H1 (cell line): ENCODE measurements around the gene SLC35F3. TPM values are rescaled to one million over a fixed set of nuclear protein-coding genes. Genes with fewer than 3 reads are reported as not detected.

ENCODE experiments used
- CTCF ChIA-PET: fragments of 300-600 bp; sonication (Branson Sonifier 250); formaldehyde crosslinking; loops from one replicate; lab custom pipeline; 2021; ENCODE audit not compliant: partially characterized antibody; lab: Charles Lee
- POLR2A ChIA-PET: fragments of 300-600 bp; sonication (Branson Sonifier 250); formaldehyde crosslinking; loops from one replicate; lab custom pipeline; 2021; ENCODE audit warnings: inconsistent platforms; ENCODE audit not compliant: partially characterized antibody; lab: Charles Lee
- DNase-seq, 2 experiments: peaks; one replicate each; pipeline versions ENCODE4 v3.0.0 to v3.0.0-alpha.2; 2010 to 2022; ENCODE audit warnings: low spot score in 2 of 2, low read depth in 1 of 2, mixed read lengths in 1 of 2
- FAIRE-seq: peaks from 2 replicates; lab custom pipeline; 2011; peaks lifted over from hg19 to GRCh38; lab: Jason Lieb, UNC
- H2AFZ ChIP-seq: 2 replicates; pipeline ENCODE4 v1.8.1; 2012; ENCODE audit warnings: low read length, inconsistent platforms
- H2AK5ac ChIP-seq: 2 replicates; pipeline ENCODE4 v1.6.1; 2013; ENCODE audit warnings: low read depth, low read length
- H2BK120ac ChIP-seq: replicated peaks from 2 replicates; pipeline ENCODE3; 2013; ENCODE audit warnings: low read depth, low read length, inconsistent platforms
- H2BK12ac ChIP-seq: 2 replicates; pipeline ENCODE4 v1.6.1; 2013; ENCODE audit warnings: low read depth, low read length
- H2BK15ac ChIP-seq: 2 replicates; pipeline ENCODE4 v1.6.1; 2013; ENCODE audit warnings: low read length
- H2BK20ac ChIP-seq: 2 replicates; pipeline ENCODE4 v1.6.1; 2013; ENCODE audit warnings: low read length
- H2BK5ac ChIP-seq: 2 replicates; pipeline ENCODE4 v1.6.1; 2013; ENCODE audit warnings: low read depth, low read length
- H3K14ac ChIP-seq: 2 replicates; pipeline ENCODE4 v1.6.1; 2013; ENCODE audit warnings: inconsistent platforms; ENCODE audit not compliant: insufficient read length
- H3K18ac ChIP-seq: 2 replicates; pipeline ENCODE4 v1.6.1; 2013; ENCODE audit warnings: low read length; ENCODE audit errors: extremely low read depth
- H3K23ac ChIP-seq: 2 replicates; pipeline ENCODE4 v1.6.1; 2013; ENCODE audit warnings: inconsistent platforms; ENCODE audit not compliant: insufficient read length
- H3K23me2 ChIP-seq: 2 replicates; pipeline ENCODE4 v1.6.1; 2013; ENCODE audit warnings: low read depth, low read length
- H3K27ac ChIP-seq: 2 replicates; pipeline ENCODE4 v1.6.1; 2011; ENCODE audit warnings: low read depth, low read length, inconsistent platforms
- H3K27me3 ChIP-seq, 4 experiments: replicated peaks in 1 of 4; 1 replicate in 1 of 4; 2 replicates in 3 of 4; pipeline versions ENCODE4 v1.6.1 to v1.8.1; 2011 to 2013; ENCODE audit warnings: low read length in 3 of 4, mild to moderate bottlenecking in 3 of 4, inconsistent platforms in 2 of 4, mixed read lengths in 2 of 4, moderate library complexity in 1 of 4; ENCODE audit not compliant: control insufficient read depth in 3 of 4, insufficient read depth in 3 of 4; ENCODE audit errors: extremely low read depth in 1 of 4
- H3K36me3 ChIP-seq, 4 experiments: 2 replicates each; pipeline versions ENCODE4 v1.6.1 to v1.8.1; 2011 to 2013; ENCODE audit warnings: mild to moderate bottlenecking in 4 of 4, low read length in 3 of 4, moderate library complexity in 2 of 4, control low read depth in 1 of 4, inconsistent platforms in 1 of 4; ENCODE audit not compliant: insufficient read depth in 4 of 4, control insufficient read depth in 2 of 4
- H3K4ac ChIP-seq: replicated peaks from 2 replicates; pipeline ENCODE3; 2013; ENCODE audit warnings: low read length, low read depth, mixed read lengths, inconsistent platforms; ENCODE audit not compliant: insufficient read length
- H3K4me1 ChIP-seq, 4 experiments: replicated peaks in 1 of 4; 1 replicate in 1 of 4; 2 replicates in 3 of 4; pipeline versions ENCODE4 v1.6.1 to v1.8.1; 2011 to 2013; ENCODE audit warnings: low read length in 3 of 4, inconsistent platforms in 2 of 4, mixed read lengths in 1 of 4; ENCODE audit not compliant: insufficient read depth in 4 of 4, control insufficient read depth in 3 of 4
- H3K4me2 ChIP-seq, 2 experiments: 2 replicates each; pipeline versions ENCODE4 v1.6.1 to v1.8.1; 2011 to 2013; ENCODE audit warnings: low read depth in 2 of 2, low read length in 2 of 2, control low read depth in 1 of 2, inconsistent platforms in 1 of 2, mild to moderate bottlenecking in 1 of 2; ENCODE audit not compliant: insufficient read depth in 1 of 2
- H3K4me3 ChIP-seq, 4 experiments: fragments of 200-600, 300-600 bp in 1 of 4; sonication (generic), shearing (Covaris generic), sonication (Bioruptor Twin) in 1 of 4; 2 replicates each; pipeline versions ENCODE4 v1.5.1 to v1.8.1; 2011 to 2016; ENCODE audit warnings: low read length in 4 of 4, low read depth in 3 of 4, control low read depth in 2 of 4, inconsistent platforms in 2 of 4, mild to moderate bottlenecking in 2 of 4, mixed read lengths in 1 of 4, moderate library complexity in 1 of 4; ENCODE audit not compliant: insufficient read depth in 2 of 4; ENCODE audit errors: extremely low read depth in 1 of 4
- H3K56ac ChIP-seq: replicated peaks from 2 replicates; pipeline ENCODE3; 2013; ENCODE audit warnings: low read depth, mild to moderate bottlenecking, mixed read lengths, low read length, inconsistent platforms; ENCODE audit not compliant: insufficient read length
- H3K79me1 ChIP-seq: 2 replicates; pipeline ENCODE4 v1.6.1; 2013; ENCODE audit warnings: low read depth, low read length, control low read depth
- H3K79me2 ChIP-seq, 2 experiments: 2 replicates each; pipeline versions ENCODE4 v1.6.1 to v1.8.1; 2012 to 2013; ENCODE audit warnings: low read length in 2 of 2, mild to moderate bottlenecking in 2 of 2, inconsistent platforms in 1 of 2; ENCODE audit not compliant: insufficient read depth in 2 of 2, control insufficient read depth in 1 of 2
- H3K9ac ChIP-seq, 4 experiments: replicated peaks in 1 of 4; 1 replicate in 1 of 4; 2 replicates in 3 of 4; pipeline versions ENCODE4 v1.6.1 to v1.8.1; 2011 to 2013; ENCODE audit warnings: low read depth in 3 of 4, low read length in 3 of 4, control low read depth in 2 of 4, mild to moderate bottlenecking in 2 of 4, moderate library complexity in 2 of 4, inconsistent platforms in 1 of 4; ENCODE audit errors: extremely low read depth in 1 of 4
- H3K9me3 ChIP-seq, 2 experiments: 2 replicates each; pipeline versions ENCODE4 v1.6.1 to v1.8.1; 2012 to 2013; ENCODE audit warnings: mild to moderate bottlenecking in 2 of 2, moderate library complexity in 2 of 2, control low read depth in 1 of 2, inconsistent platforms in 1 of 2, low read depth in 1 of 2, low read length in 1 of 2, mixed read lengths in 1 of 2; ENCODE audit not compliant: insufficient read depth in 2 of 2
- H4K20me1 ChIP-seq, 2 experiments: replicated peaks in 1 of 2; 2 replicates each; pipeline versions ENCODE3 to v1.8.1; 2011 to 2013; ENCODE audit warnings: inconsistent platforms in 2 of 2, low read length in 2 of 2, mild to moderate bottlenecking in 1 of 2; ENCODE audit not compliant: insufficient read depth in 2 of 2, control insufficient read depth in 1 of 2
- H4K5ac ChIP-seq: 2 replicates; pipeline ENCODE4 v1.6.1; 2013; ENCODE audit warnings: low read length, low read depth, mixed read lengths, inconsistent platforms; ENCODE audit not compliant: insufficient read length
- H4K8ac ChIP-seq: 2 replicates; pipeline ENCODE4 v1.8.0; 2013; ENCODE audit warnings: mild to moderate bottlenecking, moderate library complexity, low read length, inconsistent platforms; ENCODE audit not compliant: insufficient read depth; ENCODE audit errors: extremely low read depth
- H4K91ac ChIP-seq: replicated peaks from 2 replicates; pipeline ENCODE3; 2013; ENCODE audit warnings: low read length, mixed read lengths, inconsistent platforms; ENCODE audit not compliant: insufficient read length
- ASH2L ChIP-seq: fragments of 200-600, 300-600 bp; sonication (generic); IDR thresholded peaks from one replicate; pipeline ENCODE4 v1.7.1; 2017; ENCODE audit warnings: low read length
- BRCA1 ChIP-seq: IDR thresholded peaks from 2 replicates; pipeline ENCODE4 v1.6.1; 2012; ENCODE audit warnings: low read depth, low read length, improper control_type of control experiment
- FOSL1 ChIP-seq: IDR thresholded peaks from 2 replicates; pipeline ENCODE4 v1.6.1; 2011; ENCODE audit warnings: mild to moderate bottlenecking, low read depth, low read length, moderate library complexity; ENCODE audit not compliant: insufficient read depth
- NANOG ChIP-seq: IDR thresholded peaks from 2 replicates; pipeline ENCODE4 v1.6.1; 2011; ENCODE audit warnings: low read length, low read depth, mild to moderate bottlenecking, inconsistent platforms; ENCODE audit not compliant: insufficient read depth, poor library complexity, severe bottlenecking
- POLR2A ChIP-seq, 2 experiments: IDR thresholded peaks; 1 replicate in 1 of 2; 2 replicates in 1 of 2; pipeline ENCODE4 v1.6.1; 2011; ENCODE audit warnings: low read depth in 2 of 2, low read length in 2 of 2, mild to moderate bottlenecking in 2 of 2; ENCODE audit errors: control extremely low read depth in 1 of 2
- POLR2AphosphoS5 ChIP-seq: IDR thresholded peaks from 2 replicates; pipeline ENCODE4 v1.6.1; 2011; ENCODE audit warnings: low read depth, low read length
- SIRT6 ChIP-seq: IDR thresholded peaks from one replicate; pipeline ENCODE4 v1.7.1; 2012; ENCODE audit warnings: low read length, inconsistent platforms
- SP1 ChIP-seq: IDR thresholded peaks from 2 replicates; pipeline ENCODE4 v1.6.1; 2011; ENCODE audit warnings: low read depth, low read length
- SP2 ChIP-seq: IDR thresholded peaks from 2 replicates; pipeline ENCODE4 v1.6.1; 2012; ENCODE audit warnings: mild to moderate bottlenecking, low read length, inconsistent platforms
- WGBS, 2 experiments: shearing (Covaris generic) in 1 of 2; methylation state at CpG; one replicate each; pipeline versions ENCODE4 v1.1.6 to v1.1.7; 2013 to 2015; ENCODE audit warnings: low lambda C conversion rate in 2 of 2, mixed read lengths in 2 of 2, inconsistent platforms in 1 of 2, low coverage in 1 of 2, missing lambda C conversion rate in 1 of 2; ENCODE audit not compliant: insufficient replicate concordance in 2 of 2, insufficient coverage in 1 of 2, insufficient read length in 1 of 2; ENCODE audit errors: extremely low coverage in 1 of 2, missing lambda C conversion rate in 1 of 2; 5-methylcytosine and 5-hydroxymethylcytosine counted together
- polyA plus RNA-seq, 7 experiments: library from polyadenylated mRNA; depleted of rRNA in 3 of 7; stranded (reverse) in 5 of 7; unstranded in 2 of 7; fragments of >200 nt in 5 of 7; fragments of 200-250 nt in 2 of 7; gene quantifications; 1 replicate in 5 of 7; 2 replicates in 1 of 7; 4 replicates in 1 of 7; pipeline versions ENCODE4 v1.2.1 to v1.2.3, GENCODE V29; 2011 to 2013; ENCODE audit warnings: missing spikeins in 2 of 7, mixed read lengths in 2 of 7
- total RNA-seq: library from RNA; stranded (reverse); fragmentation: NEBNext Ultra II Directional; extraction: Animal tissue kit (Norgen Biotek cat#: 25700); gene quantifications from 2 replicates; pipeline ENCODE4 v1.2.1, GENCODE V29; 2021
- TF ChIP-seq, protein P1 (sequence below): IDR thresholded peaks from 2 replicates; pipeline ENCODE4 v1.6.1; 2012; ENCODE audit warnings: low read length, inconsistent platforms

The SLC35F3 gene
- total and polyA plus RNA-seq, 2 of the 8 experiments (the other 6 are each of a cell fraction or from before 2014, with no cell fraction given) = 0.78 to 1.2 TPM

DNA sequence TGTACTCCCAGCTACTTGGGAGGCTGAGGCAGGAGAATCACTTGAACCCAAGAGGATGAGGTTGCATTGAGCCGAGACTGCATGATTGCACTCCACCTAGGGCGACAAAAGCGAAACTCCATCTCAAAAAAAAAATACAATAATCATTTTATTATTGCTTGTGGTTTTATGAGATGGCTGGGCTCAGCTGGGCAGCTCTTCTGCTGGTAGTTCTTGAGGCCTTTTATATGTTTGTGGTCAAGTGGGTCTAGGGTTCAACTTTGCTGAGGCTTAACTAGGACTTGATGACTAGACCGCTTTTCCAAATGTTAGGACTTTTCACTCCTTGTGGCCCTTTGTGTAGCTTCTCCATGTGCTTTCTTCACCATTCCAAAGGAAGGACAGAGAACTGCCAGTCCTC is 53.2 kb downstream of the SLC35F3 start:
- Histone ChIP-seq H3K36me3 (no peaks in the 10 kb centered on the region; a peak in 1 of 8 replicates), H4K8ac (no peak overlapping the region), H3K23ac (no peak overlapping the region), H2BK15ac (no peak overlapping the region), H3K4me1 (peaks cover 0 to 3% (median under 1%) of the 10 kb centered on the region in 4 experiments; a peak in 2 of 7 replicates), H2BK120ac (no peak overlapping the region), H3K56ac (no peak overlapping the region), H3K27me3 (no peaks in the 10 kb centered on the region), H4K5ac (no peak overlapping the region), H3K18ac (no peak overlapping the region), H3K14ac (no peak overlapping the region), H3K27ac (no peak overlapping the region), H4K91ac (no peak overlapping the region), H2AK5ac (no peak overlapping the region), H4K20me1 (no peaks in the 10 kb centered on the region), H3K79me1 (no peaks in the 10 kb centered on the region), H3K23me2 (no peaks in the 10 kb centered on the region), H3K4me2 (no peak overlapping the region), H3K4ac (no peak overlapping the region), H3K9me3 (no peaks in the 10 kb centered on the region), H2BK5ac (no peak overlapping the region), H2AFZ (no peak overlapping the region), H3K9ac (no peak overlapping the region), H2BK20ac (no peak overlapping the region), H3K79me2 (no peaks in the 10 kb centered on the region), H3K4me3 (no peak overlapping the region), H2BK12ac (no peak overlapping the region)
- no peak for FAIRE-seq
- POLR2A ChIA-PET = no interaction called here
- WGBS, 2 experiments = 97% methylated on average over 4 of the region's 4 CpGs; no CpG with 5 or more reads in 1 of the 2 experiments
- TF ChIP-seq NANOG (no peak), SIRT6 (no peak), POLR2A (IDR thresholded peaks at IDR 0.05; ENCODE audit: control extremely low read depth in 1 of 2, low read depth in 2 of 2, low read length in 2 of 2) (no peak), SP2 (no peak), POLR2AphosphoS5 (no peak), ASH2L (no peak), FOSL1 (no peak), BRCA1 (no peak), SP1 (no peak)
- TF ChIP-seq, protein P1, sequence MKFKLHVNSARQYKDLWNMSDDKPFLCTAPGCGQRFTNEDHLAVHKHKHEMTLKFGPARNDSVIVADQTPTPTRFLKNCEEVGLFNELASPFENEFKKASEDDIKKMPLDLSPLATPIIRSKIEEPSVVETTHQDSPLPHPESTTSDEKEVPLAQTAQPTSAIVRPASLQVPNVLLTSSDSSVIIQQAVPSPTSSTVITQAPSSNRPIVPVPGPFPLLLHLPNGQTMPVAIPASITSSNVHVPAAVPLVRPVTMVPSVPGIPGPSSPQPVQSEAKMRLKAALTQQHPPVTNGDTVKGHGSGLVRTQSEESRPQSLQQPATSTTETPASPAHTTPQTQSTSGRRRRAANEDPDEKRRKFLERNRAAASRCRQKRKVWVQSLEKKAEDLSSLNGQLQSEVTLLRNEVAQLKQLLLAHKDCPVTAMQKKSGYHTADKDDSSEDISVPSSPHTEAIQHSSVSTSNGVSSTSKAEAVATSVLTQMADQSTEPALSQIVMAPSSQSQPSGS = no peak
- CTCF ChIA-PET = interaction anchor here (0.6 to 2.1 kb wide), 7 partner anchors 9 to 564 kb away, joined by 3 to 7 read pairs (median 3); no protein-coding TSS in a partner anchor
- DNase-seq = no peak
